Sigmoid colon (tissue), 4 donors: ENCODE data around the gene METRN.

Source experiments
- POLR2AphosphoS5 ChIP-seq, 4 donors: sonication (generic); formaldehyde crosslinking; IDR thresholded peaks; one replicate each; pipeline ENCODE4 v1.6.1; 2017; ENCODE audit warnings: antibody characterized with exemption in 4 of 4
- TF ChIP-seq, protein P1 (sequence below), 4 experiments: fragments of 450-650 bp in 3 of 4; fragments of 200-600 bp in 1 of 4; IDR thresholded peaks; one replicate each; pipeline ENCODE4 v1.5.1; 2016 to 2019; ENCODE audit warnings: antibody characterized with exemption in 4 of 4, mild to moderate bottlenecking in 3 of 4, moderate library complexity in 2 of 4

DNA sequence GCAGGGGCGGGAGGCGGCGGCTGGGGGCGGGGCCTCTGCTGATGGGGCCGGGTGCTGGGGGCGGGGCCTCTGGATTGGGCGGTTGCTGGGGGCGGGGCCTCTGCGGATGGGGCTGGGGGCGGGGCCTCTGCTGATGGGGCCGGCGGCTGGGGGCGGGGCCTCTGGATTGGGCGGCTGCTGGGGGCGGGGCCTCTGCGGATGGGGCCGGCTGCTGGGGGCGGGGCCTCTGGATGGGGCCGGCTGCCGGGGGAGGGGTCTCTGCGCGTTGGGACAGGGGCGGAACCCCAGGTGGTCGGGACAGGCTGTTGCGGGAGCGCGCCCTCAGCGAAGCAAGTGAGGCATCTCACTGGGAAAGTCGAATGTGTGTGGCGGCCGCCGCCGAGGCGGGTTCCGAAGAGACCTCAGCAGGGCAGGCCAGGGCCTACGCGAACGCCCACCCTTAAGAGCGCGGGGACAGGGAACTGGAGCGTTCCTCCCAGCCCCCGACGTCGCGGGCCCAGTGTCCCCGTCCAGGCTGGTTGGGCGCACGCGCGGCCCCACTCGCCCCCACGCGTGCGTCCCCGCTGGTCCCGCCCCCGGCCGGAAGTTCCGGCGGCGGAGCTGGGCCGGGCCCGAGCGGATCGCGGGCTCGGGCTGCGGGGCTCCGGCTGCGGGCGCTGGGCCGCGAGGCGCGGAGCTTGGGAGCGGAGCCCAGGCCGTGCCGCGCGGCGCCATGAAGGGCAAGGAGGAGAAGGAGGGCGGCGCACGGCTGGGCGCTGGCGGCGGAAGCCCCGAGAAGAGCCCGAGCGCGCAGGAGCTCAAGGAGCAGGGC lies 34.9 kb upstream of the METRN start, which contains the start of gene STUB1:
- TF ChIP-seq, protein P1, sequence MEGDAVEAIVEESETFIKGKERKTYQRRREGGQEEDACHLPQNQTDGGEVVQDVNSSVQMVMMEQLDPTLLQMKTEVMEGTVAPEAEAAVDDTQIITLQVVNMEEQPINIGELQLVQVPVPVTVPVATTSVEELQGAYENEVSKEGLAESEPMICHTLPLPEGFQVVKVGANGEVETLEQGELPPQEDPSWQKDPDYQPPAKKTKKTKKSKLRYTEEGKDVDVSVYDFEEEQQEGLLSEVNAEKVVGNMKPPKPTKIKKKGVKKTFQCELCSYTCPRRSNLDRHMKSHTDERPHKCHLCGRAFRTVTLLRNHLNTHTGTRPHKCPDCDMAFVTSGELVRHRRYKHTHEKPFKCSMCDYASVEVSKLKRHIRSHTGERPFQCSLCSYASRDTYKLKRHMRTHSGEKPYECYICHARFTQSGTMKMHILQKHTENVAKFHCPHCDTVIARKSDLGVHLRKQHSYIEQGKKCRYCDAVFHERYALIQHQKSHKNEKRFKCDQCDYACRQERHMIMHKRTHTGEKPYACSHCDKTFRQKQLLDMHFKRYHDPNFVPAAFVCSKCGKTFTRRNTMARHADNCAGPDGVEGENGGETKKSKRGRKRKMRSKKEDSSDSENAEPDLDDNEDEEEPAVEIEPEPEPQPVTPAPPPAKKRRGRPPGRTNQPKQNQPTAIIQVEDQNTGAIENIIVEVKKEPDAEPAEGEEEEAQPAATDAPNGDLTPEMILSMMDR (IDR thresholded peaks at IDR 0.05) = no peak
- peak in 3 of 4 donors; percentile 19 to 70 (median 68) for TF ChIP-seq POLR2AphosphoS5 (IDR thresholded peaks at IDR 0.05)
